ENCODE measurements around the gene EXOC6.

DNA sequence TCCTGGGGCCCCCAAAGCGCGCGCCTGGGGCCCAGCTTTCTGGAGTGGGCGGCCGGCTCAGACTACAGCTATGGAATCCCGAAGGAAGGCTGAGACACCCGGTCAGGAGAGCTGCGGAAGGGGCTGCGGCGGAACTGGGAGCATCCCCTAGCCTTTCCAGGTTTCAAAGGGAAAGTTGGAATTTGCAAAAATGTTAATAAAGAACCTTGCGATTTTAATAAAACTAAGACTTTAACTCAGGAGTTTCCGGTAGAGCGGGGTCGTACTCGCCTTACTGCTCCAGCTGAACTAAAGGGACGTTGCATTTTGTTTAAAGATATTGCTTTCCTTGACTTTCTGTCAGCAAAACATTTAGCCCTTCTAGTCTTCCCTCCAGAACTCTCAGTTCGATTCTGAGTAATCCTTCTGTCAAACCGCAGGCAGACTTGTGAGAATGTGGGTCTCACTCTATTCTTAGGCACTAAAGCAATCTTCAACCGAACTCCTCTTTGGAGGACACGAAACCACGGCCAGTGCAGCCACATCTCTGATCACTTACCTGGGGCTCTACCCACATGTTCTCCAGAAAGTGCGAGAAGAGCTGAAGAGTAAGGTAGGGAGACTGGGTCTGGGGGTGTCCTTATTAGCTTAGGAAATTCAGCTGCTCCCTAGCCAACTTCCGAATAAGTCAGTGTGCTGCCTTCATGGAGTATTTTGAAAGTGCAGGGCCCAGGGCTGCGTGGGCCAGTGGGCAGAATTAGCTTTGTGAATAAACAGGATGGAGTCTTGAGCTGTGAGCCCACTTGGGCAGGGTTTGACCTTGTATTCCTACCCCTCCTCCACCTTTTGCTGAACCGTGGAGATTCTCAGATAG lies 227.3 kb downstream of the EXOC6 start:
- TF ChIP-seq, protein P1, sequence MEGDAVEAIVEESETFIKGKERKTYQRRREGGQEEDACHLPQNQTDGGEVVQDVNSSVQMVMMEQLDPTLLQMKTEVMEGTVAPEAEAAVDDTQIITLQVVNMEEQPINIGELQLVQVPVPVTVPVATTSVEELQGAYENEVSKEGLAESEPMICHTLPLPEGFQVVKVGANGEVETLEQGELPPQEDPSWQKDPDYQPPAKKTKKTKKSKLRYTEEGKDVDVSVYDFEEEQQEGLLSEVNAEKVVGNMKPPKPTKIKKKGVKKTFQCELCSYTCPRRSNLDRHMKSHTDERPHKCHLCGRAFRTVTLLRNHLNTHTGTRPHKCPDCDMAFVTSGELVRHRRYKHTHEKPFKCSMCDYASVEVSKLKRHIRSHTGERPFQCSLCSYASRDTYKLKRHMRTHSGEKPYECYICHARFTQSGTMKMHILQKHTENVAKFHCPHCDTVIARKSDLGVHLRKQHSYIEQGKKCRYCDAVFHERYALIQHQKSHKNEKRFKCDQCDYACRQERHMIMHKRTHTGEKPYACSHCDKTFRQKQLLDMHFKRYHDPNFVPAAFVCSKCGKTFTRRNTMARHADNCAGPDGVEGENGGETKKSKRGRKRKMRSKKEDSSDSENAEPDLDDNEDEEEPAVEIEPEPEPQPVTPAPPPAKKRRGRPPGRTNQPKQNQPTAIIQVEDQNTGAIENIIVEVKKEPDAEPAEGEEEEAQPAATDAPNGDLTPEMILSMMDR (IDR thresholded peaks at IDR 0.05), result no peak
- TF ChIP-seq POLR2A (IDR thresholded peaks at IDR 0.05) (no peak), EP300 (IDR thresholded peaks at IDR 0.05) (no peak), POLR2AphosphoS5 (IDR thresholded peaks at IDR 0.05) (no peak)
